GM23338 (cell line): ENCODE measurements around the gene CHKB. TPM values are rescaled to one million over a fixed set of nuclear protein-coding genes. Genes with fewer than 3 reads are reported as not detected.

Experiments used
- ATAC-seq: fragments of 200-7000 bp; cut with Tn5 transposase; 3 replicates; pipeline ENCODE4 v1.9.1; 2020
- DNase-seq: peaks from one replicate; pipeline ENCODE4 v3.0.0-alpha.2; 2015; ENCODE audit warnings: low spot score
- H2AFZ ChIP-seq: fragments of 200-600 bp; sonication (generic); 2 replicates; pipeline ENCODE4 v1.8.0; 2016; ENCODE audit warnings: antibody characterized with exemption, mild to moderate bottlenecking, moderate library complexity
- H3F3A ChIP-seq: fragments of 200-600 bp; sonication (generic); replicated peaks from 2 replicates; pipeline ENCODE4 v1.8.0; 2017; ENCODE audit warnings: antibody characterized with exemption, mixed run types, low read depth
- H3K27ac ChIP-seq: fragments of 200-600 bp; sonication (generic); 2 replicates; pipeline ENCODE4 v1.6.1; 2016; ENCODE audit warnings: low read depth
- H3K27me3 ChIP-seq: fragments of 200-600 bp; sonication (generic); 2 replicates; pipeline ENCODE4 v1.8.0; 2016; ENCODE audit warnings: mild to moderate bottlenecking, mixed run types, moderate library complexity; ENCODE audit not compliant: insufficient read depth
- H3K36me3 ChIP-seq: fragments of 200-600 bp; sonication (generic); 2 replicates; pipeline ENCODE4 v1.8.0; 2016; ENCODE audit warnings: mild to moderate bottlenecking; ENCODE audit not compliant: insufficient read depth
- H3K4me1 ChIP-seq: fragments of 200-600 bp; sonication (generic); 2 replicates; pipeline ENCODE4 v1.8.0; 2016; ENCODE audit warnings: mild to moderate bottlenecking, moderate library complexity; ENCODE audit not compliant: insufficient read depth
- H3K4me2 ChIP-seq: fragments of 200-600 bp; sonication (generic); 2 replicates; pipeline ENCODE4 v1.7.1; 2017; ENCODE audit warnings: mixed run types
- H3K4me3 ChIP-seq: fragments of 200-600 bp; sonication (generic); 2 replicates; pipeline ENCODE4 v1.6.1; 2016; ENCODE audit warnings: mixed run types
- H3K79me2 ChIP-seq: fragments of 200-600 bp; sonication (generic); replicated peaks from 2 replicates; pipeline ENCODE4 v1.8.0; 2017; ENCODE audit warnings: mild to moderate bottlenecking; ENCODE audit not compliant: insufficient read depth
- H3K9me2 ChIP-seq: fragments of 200-600 bp; sonication (generic); 2 replicates; pipeline ENCODE4 v1.8.0; 2017; ENCODE audit not compliant: insufficient read depth
- H4K20me1 ChIP-seq: fragments of 200-600 bp; sonication (generic); replicated peaks from 2 replicates; pipeline ENCODE4 v1.8.0; 2017; ENCODE audit warnings: mild to moderate bottlenecking; ENCODE audit not compliant: insufficient read depth
- H3K27ac Mint-ChIP-seq: 2 replicates; pipeline ENCODE4 v1.8.0; 2020; ENCODE audit warnings: inconsistent platforms, mild to moderate bottlenecking, moderate library complexity, mixed read lengths
- H3K27me3 Mint-ChIP-seq: 3 replicates; pipeline ENCODE4 v1.8.0; 2022; ENCODE audit warnings: low read depth, mild to moderate bottlenecking, moderate library complexity, mixed read lengths, inconsistent platforms; ENCODE audit not compliant: insufficient read depth, poor library complexity
- H3K36me3 Mint-ChIP-seq: 3 replicates; pipeline ENCODE4 v1.8.0; 2021; ENCODE audit warnings: low read depth, mild to moderate bottlenecking, inconsistent platforms, moderate library complexity, mixed read lengths
- H3K4me1 Mint-ChIP-seq: 3 replicates; pipeline ENCODE4 v1.8.0; 2020; ENCODE audit warnings: mild to moderate bottlenecking, inconsistent platforms, mixed read lengths
- H3K4me3 Mint-ChIP-seq: 3 replicates; pipeline ENCODE4 v1.8.0; 2021; ENCODE audit warnings: moderate library complexity, mild to moderate bottlenecking, inconsistent platforms, mixed read lengths
- H3K9me3 Mint-ChIP-seq: 3 replicates; pipeline ENCODE4 v1.8.0; 2020; ENCODE audit warnings: moderate library complexity, mild to moderate bottlenecking, inconsistent platforms, mixed read lengths
- CREB1 ChIP-seq: fragments of 250-450 bp; sonication (Bioruptor Pico); IDR thresholded peaks from 2 replicates; pipeline ENCODE4 v1.5.0; 2020; ENCODE audit warnings: low read depth, mild to moderate bottlenecking, moderate library complexity
- CTCF ChIP-seq, 2 experiments: fragments of 200-600 bp in 1 of 2; sonication (generic) in 1 of 2; conservative IDR thresholded peaks; 2 replicates each; pipeline versions ENCODE4 v1.5.1 to v1.6.1; 2016 to 2017; ENCODE audit warnings: antibody characterized with exemption in 2 of 2, low read depth in 2 of 2, mild to moderate bottlenecking in 2 of 2, moderate library complexity in 1 of 2
- ETS1 ChIP-seq: IDR thresholded peaks from 2 replicates; pipeline ENCODE4 v1.6.1; 2016; ENCODE audit warnings: antibody characterized with exemption
- EZH2phosphoT487 ChIP-seq: fragments of 200-600 bp; sonication (generic); IDR thresholded peaks from one replicate; pipeline ENCODE4 v1.8.1; 2018; ENCODE audit warnings: antibody characterized with exemption; ENCODE audit not compliant: unreplicated experiment
- JUNB ChIP-seq: IDR thresholded peaks from one replicate; pipeline ENCODE4 v1.6.1; 2016; ENCODE audit warnings: antibody characterized with exemption; ENCODE audit not compliant: unreplicated experiment
- NANOG ChIP-seq: IDR thresholded peaks from 2 replicates; pipeline ENCODE4 v1.6.1; 2016; ENCODE audit warnings: antibody characterized with exemption, borderline replicate concordance
- POLR2AphosphoS5 ChIP-seq: IDR thresholded peaks from 2 replicates; pipeline ENCODE4 v1.6.1; 2016; ENCODE audit warnings: antibody characterized with exemption, low read depth
- STAT1 ChIP-seq: IDR thresholded peaks from one replicate; pipeline ENCODE4 v1.6.1; 2016; ENCODE audit warnings: antibody characterized with exemption; ENCODE audit not compliant: unreplicated experiment
- ZNF114 ChIP-seq: fragments of 250-450 bp; sonication (Bioruptor Pico); IDR thresholded peaks from 2 replicates; pipeline ENCODE4 v1.5.0; 2020; ENCODE audit warnings: mild to moderate bottlenecking, moderate library complexity
- ZNF331 ChIP-seq: fragments of 250-450 bp; sonication (Bioruptor Pico); IDR thresholded peaks from 2 replicates; pipeline ENCODE4 v1.5.0; 2020; ENCODE audit warnings: low read depth, mild to moderate bottlenecking, moderate library complexity
- ZNF462 ChIP-seq: fragments of 250-450 bp; sonication (Bioruptor Pico); IDR thresholded peaks from 2 replicates; pipeline ENCODE4 v1.5.0; 2020; ENCODE audit warnings: mild to moderate bottlenecking, moderate library complexity
- polyA plus RNA-seq: library from polyadenylated mRNA; unstranded; fragments of >200 nt; fragmentation: Nextera tagmentation; extraction: Ambion mirVana; gene quantifications from 2 replicates; pipeline ENCODE4 v1.2.1, GENCODE V29; 2016
- total RNA-seq: library from RNA; depleted of rRNA; stranded (reverse); fragments of >200 nt; shearing (Covaris generic); gene quantifications from 2 replicates; pipeline ENCODE4 v1.2.3, GENCODE V29; 2014

The CHKB gene
- total and polyA plus RNA-seq, 2 experiments from 2014 or later, result 51.2 to 61.6 TPM

- Histone ChIP-seq H3K27ac (no peak overlapping the region), H3K4me2 (no peak overlapping the region), H4K20me1 (no peaks in the 10 kb centered on the region), H3K36me3 (no peaks in the 10 kb centered on the region), H3K79me2 (no peaks in the 10 kb centered on the region), H3K9me2 (no peaks in the 10 kb centered on the region), H2AFZ (no peak overlapping the region), H3F3A (no peaks in the 10 kb centered on the region), H3K4me1 (no peaks in the 10 kb centered on the region), H3K4me3 (no peak overlapping the region), H3K27me3 (peaks cover 11% of the 10 kb centered on the region; the same call in 1 of the 2 replicates)
- no peak for ATAC-seq
- Mint-ChIP-seq H3K9me3 (no peaks in the 10 kb centered on the region), H3K4me3 (no peak overlapping the region), H3K27me3 (peaks cover 10% of the 10 kb centered on the region), H3K27ac (no peak overlapping the region), H3K36me3 (peaks cover 38% of the 10 kb centered on the region), H3K4me1 (no peaks in the 10 kb centered on the region)
- TF ChIP-seq ZNF114 (CRISPR knock-in tag) (no peak), ZNF331 (CRISPR knock-in tag) (no peak), NANOG (no peak), EZH2phosphoT487 (no peak), CREB1 (CRISPR knock-in tag) (no peak), CTCF (conservative IDR thresholded peaks at IDR 0.05; ENCODE audit: low read depth in 2 of 2) (no peak), ETS1 (no peak), ZNF462 (CRISPR knock-in tag) (no peak), STAT1 (no peak), JUNB (no peak), POLR2AphosphoS5 (no peak)
- DNase-seq, result no peak
Observed at GRCh38 chr22:50568626-50569025, 14.0 kb downstream of the CHKB start.
